ENCODE data around the gene JSRP1. TPM values are rescaled to one million over a fixed set of nuclear protein-coding genes. Genes with fewer than 3 reads are reported as not detected.

The JSRP1 gene
- total and polyA plus RNA-seq, 4 donors: 0.25 to 0.45 (median 0.39) TPM; not detected in 1

DNA sequence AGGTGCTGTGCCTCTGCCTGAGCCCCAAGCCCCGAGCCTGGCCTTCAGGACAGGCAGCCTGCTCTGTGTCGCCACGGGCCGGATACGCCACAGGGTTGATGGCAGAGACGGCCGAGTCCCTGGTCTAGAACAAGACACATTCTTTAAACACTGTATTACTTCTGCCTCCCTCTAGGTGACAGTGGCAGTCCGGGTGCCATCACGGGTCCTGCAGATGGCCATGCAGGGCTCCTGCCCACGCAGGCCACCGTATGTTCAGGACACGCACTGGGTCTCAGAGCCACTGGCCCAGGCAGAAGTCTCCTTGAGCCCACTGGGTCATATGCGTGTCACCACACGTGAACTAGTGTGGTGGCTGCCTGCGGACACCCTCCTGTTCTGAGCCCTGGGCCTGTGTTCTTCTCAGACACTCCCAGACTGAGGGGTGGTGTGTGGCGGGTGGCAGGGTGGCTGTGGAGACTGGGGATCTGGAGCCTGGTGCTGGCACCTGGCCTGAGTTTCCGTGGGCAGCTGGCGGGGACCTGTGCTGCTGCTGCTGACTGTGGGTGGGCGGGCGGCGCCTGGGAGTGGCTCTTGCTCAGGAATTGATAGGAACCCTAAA lies 24.5 kb downstream of the JSRP1 start:
- Histone ChIP-seq H3K9ac (ENCODE audit: low read depth in 1 of 2, low read length in 2 of 2) (no peak overlapping the region), H3K9me3 (ENCODE audit: control insufficient read depth in 4 of 4, low read length in 3 of 4) (no peaks in the 10 kb centered on the region), H3K4me1 (ENCODE audit: control insufficient read depth in 4 of 4, insufficient read depth in 4 of 4, low read length in 3 of 4) (peaks cover 11 to 44% (median 21%) of the 10 kb centered on the region in 4 donors), H3K27ac (ENCODE audit: low read depth in 1 of 2, low read length in 2 of 2) (no peak overlapping the region), H3K36me3 (ENCODE audit: control insufficient read depth in 4 of 4, insufficient read depth in 3 of 4, low read depth in 1 of 4, low read length in 3 of 4) (peaks cover 0 to 17% (median 4%) of the 10 kb centered on the region in 4 donors), H3K4me3 (ENCODE audit: low read depth in 1 of 3, low read length in 3 of 3) (no peak overlapping the region), H3K27me3 (ENCODE audit: control insufficient read depth in 4 of 4, insufficient read depth in 4 of 4, low read length in 3 of 4) (no peaks in the 10 kb centered on the region)
- TF ChIP-seq RAD21 (IDR thresholded peaks at IDR 0.05): peak in 1 of 2 donors; percentile 23
- TF ChIP-seq, protein P1, sequence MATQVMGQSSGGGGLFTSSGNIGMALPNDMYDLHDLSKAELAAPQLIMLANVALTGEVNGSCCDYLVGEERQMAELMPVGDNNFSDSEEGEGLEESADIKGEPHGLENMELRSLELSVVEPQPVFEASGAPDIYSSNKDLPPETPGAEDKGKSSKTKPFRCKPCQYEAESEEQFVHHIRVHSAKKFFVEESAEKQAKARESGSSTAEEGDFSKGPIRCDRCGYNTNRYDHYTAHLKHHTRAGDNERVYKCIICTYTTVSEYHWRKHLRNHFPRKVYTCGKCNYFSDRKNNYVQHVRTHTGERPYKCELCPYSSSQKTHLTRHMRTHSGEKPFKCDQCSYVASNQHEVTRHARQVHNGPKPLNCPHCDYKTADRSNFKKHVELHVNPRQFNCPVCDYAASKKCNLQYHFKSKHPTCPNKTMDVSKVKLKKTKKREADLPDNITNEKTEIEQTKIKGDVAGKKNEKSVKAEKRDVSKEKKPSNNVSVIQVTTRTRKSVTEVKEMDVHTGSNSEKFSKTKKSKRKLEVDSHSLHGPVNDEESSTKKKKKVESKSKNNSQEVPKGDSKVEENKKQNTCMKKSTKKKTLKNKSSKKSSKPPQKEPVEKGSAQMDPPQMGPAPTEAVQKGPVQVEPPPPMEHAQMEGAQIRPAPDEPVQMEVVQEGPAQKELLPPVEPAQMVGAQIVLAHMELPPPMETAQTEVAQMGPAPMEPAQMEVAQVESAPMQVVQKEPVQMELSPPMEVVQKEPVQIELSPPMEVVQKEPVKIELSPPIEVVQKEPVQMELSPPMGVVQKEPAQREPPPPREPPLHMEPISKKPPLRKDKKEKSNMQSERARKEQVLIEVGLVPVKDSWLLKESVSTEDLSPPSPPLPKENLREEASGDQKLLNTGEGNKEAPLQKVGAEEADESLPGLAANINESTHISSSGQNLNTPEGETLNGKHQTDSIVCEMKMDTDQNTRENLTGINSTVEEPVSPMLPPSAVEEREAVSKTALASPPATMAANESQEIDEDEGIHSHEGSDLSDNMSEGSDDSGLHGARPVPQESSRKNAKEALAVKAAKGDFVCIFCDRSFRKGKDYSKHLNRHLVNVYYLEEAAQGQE (IDR thresholded peaks at IDR 0.05): no peak
- DNase-seq (ENCODE audit: low spot score): no peak
- WGBS: 85% methylated on average over 21 of the region's 21 CpGs

DNA sequence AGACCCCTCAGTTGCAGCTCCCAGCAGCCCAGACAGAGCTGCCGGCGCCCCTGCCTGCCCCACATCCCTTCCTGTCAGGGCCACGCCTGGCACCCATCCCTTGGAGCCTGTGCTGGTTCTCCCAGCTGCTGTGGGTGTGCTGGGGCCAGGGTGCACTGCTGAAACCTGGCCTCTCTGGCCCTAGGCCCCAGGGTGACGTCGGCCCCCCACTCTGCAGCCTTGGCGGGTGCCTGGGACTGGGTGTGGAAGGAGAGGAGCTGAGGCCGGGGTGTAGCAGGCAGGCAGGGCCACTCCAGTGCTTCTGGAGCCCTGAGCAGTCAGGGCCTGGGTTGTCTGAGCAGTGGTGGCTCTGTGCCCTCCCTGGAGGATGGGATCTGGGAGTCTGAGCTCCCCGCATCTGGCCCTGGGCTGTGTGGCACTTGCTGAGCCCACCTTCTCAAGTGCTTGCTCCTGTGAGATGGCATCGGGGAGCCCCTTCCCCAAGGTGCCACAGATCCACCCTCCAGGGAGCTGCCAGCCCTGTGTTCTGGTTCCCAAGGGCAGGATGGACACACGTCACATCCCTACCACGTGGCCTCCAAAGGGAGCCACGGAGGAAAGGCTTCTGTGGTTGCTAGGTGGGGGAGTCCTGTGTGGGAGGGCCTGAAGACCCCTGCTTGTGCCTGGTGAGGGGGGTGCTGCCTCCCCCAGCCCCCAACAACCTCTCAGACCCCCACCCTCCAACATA lies 25.2 kb downstream of the JSRP1 start:
- peaks cover 0 to 19% (median 6%) of the 10 kb centered on the region in 4 donors for H3K36me3 ChIP-seq (ENCODE audit: control insufficient read depth in 4 of 4, insufficient read depth in 3 of 4, low read depth in 1 of 4, low read length in 3 of 4)
- TF ChIP-seq, protein P2, sequence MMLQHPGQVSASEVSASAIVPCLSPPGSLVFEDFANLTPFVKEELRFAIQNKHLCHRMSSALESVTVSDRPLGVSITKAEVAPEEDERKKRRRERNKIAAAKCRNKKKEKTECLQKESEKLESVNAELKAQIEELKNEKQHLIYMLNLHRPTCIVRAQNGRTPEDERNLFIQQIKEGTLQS (IDR thresholded peaks at IDR 0.05): no peak
- TF ChIP-seq RXRA (IDR thresholded peaks at IDR 0.05) (no peak), FOXA1 (IDR thresholded peaks at IDR 0.05) (no peak), JUND (IDR thresholded peaks at IDR 0.05) (no peak), RAD21 (IDR thresholded peaks at IDR 0.05) (no peak), YY1 (IDR thresholded peaks at IDR 0.05) (no peak), HNF4G (IDR thresholded peaks at IDR 0.05) (no peak), EGR1 (IDR thresholded peaks at IDR 0.05; ENCODE audit: low read depth in 2 of 2) (no peak), SP1 (IDR thresholded peaks at IDR 0.05) (no peak), NR2F2 (IDR thresholded peaks at IDR 0.05) (no peak), GABPA (IDR thresholded peaks at IDR 0.05 in 1 of 2, conservative IDR thresholded peaks at IDR 0.05 in 1 of 2) (no peak), FOXA2 (IDR thresholded peaks at IDR 0.05) (no peak), TAF1 (conservative IDR thresholded peaks at IDR 0.05) (no peak), HNF4A (conservative IDR thresholded peaks at IDR 0.05) (no peak)
- TF ChIP-seq, protein P3, sequence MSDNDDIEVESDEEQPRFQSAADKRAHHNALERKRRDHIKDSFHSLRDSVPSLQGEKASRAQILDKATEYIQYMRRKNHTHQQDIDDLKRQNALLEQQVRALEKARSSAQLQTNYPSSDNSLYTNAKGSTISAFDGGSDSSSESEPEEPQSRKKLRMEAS (IDR thresholded peaks at IDR 0.05): no peak
- TF ChIP-seq, protein P1 (IDR thresholded peaks at IDR 0.05): no peak
- TF ChIP-seq, protein P4, sequence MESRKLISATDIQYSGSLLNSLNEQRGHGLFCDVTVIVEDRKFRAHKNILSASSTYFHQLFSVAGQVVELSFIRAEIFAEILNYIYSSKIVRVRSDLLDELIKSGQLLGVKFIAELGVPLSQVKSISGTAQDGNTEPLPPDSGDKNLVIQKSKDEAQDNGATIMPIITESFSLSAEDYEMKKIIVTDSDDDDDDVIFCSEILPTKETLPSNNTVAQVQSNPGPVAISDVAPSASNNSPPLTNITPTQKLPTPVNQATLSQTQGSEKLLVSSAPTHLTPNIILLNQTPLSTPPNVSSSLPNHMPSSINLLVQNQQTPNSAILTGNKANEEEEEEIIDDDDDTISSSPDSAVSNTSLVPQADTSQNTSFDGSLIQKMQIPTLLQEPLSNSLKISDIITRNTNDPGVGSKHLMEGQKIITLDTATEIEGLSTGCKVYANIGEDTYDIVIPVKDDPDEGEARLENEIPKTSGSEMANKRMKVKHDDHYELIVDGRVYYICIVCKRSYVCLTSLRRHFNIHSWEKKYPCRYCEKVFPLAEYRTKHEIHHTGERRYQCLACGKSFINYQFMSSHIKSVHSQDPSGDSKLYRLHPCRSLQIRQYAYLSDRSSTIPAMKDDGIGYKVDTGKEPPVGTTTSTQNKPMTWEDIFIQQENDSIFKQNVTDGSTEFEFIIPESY (IDR thresholded peaks at IDR 0.05): no peak
- TF ChIP-seq, protein P5, sequence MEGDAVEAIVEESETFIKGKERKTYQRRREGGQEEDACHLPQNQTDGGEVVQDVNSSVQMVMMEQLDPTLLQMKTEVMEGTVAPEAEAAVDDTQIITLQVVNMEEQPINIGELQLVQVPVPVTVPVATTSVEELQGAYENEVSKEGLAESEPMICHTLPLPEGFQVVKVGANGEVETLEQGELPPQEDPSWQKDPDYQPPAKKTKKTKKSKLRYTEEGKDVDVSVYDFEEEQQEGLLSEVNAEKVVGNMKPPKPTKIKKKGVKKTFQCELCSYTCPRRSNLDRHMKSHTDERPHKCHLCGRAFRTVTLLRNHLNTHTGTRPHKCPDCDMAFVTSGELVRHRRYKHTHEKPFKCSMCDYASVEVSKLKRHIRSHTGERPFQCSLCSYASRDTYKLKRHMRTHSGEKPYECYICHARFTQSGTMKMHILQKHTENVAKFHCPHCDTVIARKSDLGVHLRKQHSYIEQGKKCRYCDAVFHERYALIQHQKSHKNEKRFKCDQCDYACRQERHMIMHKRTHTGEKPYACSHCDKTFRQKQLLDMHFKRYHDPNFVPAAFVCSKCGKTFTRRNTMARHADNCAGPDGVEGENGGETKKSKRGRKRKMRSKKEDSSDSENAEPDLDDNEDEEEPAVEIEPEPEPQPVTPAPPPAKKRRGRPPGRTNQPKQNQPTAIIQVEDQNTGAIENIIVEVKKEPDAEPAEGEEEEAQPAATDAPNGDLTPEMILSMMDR (IDR thresholded peaks at IDR 0.05; ENCODE audit: low read depth, low read length, missing input control): no peak
- H3K9me3 ChIP-seq (ENCODE audit: control insufficient read depth in 4 of 4, low read length in 3 of 4): no peaks in the 10 kb centered on the region
- no peak overlapping the region for H3K27ac ChIP-seq (ENCODE audit: low read depth in 1 of 2, low read length in 2 of 2)
- H3K4me3 ChIP-seq (ENCODE audit: low read depth in 1 of 3, low read length in 3 of 3): no peak overlapping the region
- DNase-seq (ENCODE audit: low spot score): no peak
- WGBS: 71% methylated on average over 12 of the region's 12 CpGs
- H3K9ac ChIP-seq (ENCODE audit: low read depth in 1 of 2, low read length in 2 of 2): no peak overlapping the region
- H3K4me1 ChIP-seq (ENCODE audit: control insufficient read depth in 4 of 4, insufficient read depth in 4 of 4, low read length in 3 of 4): peaks cover 11 to 44% (median 21%) of the 10 kb centered on the region in 4 donors
- H3K27me3 ChIP-seq (ENCODE audit: control insufficient read depth in 4 of 4, insufficient read depth in 4 of 4, low read length in 3 of 4): no peaks in the 10 kb centered on the region
